ENCODE results near the gene EXOSC2.

The EXOSC2 gene

GRCh38 chr9:130693426-130694191 is at the start of gene EXOSC2:
TSS of gene EXOSC2 (plus strand) at chr9:130693780. CDS start at chr9:130693792, 12 bp downstream.
- peak; percentile 91 to 98 for DNase-seq (ENCODE audit: low read depth in 1 of 2, low spot score in 1 of 2)

GRCh38 chr9:130651221-130651620 is 42.4 kb upstream of the EXOSC2 start:
- no peak for DNase-seq (ENCODE audit: low read depth in 1 of 2, low spot score in 1 of 2)

DNA sequence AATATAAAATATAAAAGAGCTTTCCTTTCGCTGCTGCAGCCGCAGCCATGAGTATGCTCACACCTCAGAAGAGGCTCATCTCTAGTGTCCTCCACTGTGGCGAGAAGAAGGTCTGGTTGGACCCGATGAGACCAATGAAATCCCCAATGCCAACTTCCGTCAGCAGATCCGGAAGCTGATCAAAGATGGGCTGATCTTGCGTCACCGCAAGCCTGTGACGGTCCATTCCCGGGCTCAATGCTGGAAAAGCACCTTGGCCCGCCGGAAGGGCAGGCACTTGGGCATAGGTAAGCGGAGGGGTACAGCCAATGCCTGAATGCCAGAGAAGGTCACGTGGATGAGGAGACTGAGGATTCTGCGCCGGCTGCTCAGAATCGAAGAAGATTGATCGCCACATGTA is 41.8 kb upstream of the EXOSC2 start:
- no peak for DNase-seq (ENCODE audit: low read depth in 1 of 2, low spot score in 1 of 2)

DNA sequence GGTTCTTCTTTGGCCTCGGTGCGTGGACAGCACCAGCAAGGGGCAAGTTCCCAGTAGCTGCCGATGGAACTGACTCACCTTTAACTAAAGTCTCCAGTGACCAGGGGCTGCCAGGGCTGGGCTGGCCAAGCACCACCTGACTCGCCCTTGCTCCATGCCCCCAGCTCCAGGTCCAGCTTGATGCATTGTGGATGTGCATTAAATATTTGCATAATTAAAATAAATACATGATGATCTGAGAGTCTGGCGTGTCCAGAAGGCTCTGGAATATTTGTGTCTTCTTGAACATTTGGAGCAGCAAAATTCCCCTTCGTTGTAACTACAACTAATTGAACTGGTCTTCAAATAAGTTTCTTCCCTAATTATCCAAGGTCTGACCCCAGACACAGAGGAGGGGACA is 38.7 kb upstream of the EXOSC2 start:
- no peak for DNase-seq (ENCODE audit: low read depth in 1 of 2, low spot score in 1 of 2)

DNA sequence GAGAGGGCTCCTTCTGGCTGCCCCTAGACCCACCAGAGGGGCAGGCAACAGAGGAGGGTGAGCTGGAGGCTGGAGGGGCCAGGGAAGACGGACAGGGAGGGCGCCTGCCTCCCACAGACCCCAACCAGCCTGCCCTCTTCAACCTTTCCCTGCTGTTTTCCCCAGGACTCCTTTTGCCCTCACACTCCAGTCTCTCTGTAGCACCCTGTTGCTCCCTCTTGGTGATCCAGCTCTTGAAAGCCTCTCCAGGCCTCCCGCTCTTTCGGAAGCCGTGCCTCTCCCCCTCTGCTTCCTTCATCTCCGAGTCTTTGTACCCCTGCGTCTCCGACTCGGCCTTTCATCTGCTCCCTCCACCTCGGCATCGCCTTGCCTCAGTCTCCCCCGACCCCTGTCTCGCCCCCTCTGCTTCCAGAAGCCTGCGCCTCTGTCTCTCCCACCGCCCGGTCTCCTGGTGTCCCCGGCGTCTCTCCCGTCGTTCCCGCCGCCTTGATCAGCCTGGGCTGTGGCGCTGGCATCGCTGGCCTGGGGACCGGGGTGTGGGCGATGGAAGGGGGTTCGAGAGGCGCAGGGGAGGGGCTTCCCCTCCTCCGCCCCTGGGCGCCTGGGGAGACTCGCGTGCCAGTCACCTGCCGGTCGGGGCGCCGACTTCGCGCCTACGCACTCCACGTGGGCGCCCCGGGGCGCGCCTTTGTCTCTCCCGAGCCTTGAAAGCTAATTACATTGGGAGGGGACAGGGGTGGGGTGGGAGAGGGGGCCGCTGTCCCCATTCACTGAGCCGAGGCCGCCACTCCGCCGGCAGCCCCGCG is 34.5 kb upstream of the EXOSC2 start:
- no peak for DNase-seq (ENCODE audit: low read depth in 1 of 2, low spot score in 1 of 2)

DNA sequence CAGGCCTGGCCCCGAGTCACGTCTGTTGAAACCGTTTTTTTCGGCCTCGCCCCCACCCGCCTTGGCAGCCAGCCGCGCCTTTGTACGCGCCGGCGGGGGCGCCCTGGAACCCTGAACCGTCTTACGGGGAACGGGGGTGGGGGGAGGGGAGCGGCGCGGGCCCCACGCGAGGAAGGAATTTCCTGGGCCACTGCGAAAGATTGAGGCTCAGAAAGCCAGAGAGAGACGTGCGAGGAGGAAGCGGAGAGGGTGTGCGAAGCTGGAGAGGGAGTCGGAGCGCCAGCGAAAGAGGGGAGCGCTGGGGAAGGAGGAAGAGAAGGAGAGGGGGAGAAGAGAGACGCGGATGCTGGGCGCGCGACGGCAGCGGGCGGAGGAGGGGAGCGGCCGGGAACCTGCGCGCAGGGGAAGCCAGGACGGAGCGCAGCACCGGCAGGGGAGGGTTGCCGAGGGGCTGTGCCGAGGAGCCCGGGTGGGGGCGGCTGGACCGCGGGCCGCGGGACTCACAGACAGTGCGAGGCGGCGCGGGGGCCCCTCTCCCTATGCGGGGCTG is 33.8 kb upstream of the EXOSC2 start:
- no peak for DNase-seq (ENCODE audit: low read depth in 1 of 2, low spot score in 1 of 2)

- no peak for DNase-seq (ENCODE audit: low read depth in 1 of 2, low spot score in 1 of 2)
Measured at GRCh38 chr9:130660326-130660682, 33.3 kb upstream of the EXOSC2 start.

DNA sequence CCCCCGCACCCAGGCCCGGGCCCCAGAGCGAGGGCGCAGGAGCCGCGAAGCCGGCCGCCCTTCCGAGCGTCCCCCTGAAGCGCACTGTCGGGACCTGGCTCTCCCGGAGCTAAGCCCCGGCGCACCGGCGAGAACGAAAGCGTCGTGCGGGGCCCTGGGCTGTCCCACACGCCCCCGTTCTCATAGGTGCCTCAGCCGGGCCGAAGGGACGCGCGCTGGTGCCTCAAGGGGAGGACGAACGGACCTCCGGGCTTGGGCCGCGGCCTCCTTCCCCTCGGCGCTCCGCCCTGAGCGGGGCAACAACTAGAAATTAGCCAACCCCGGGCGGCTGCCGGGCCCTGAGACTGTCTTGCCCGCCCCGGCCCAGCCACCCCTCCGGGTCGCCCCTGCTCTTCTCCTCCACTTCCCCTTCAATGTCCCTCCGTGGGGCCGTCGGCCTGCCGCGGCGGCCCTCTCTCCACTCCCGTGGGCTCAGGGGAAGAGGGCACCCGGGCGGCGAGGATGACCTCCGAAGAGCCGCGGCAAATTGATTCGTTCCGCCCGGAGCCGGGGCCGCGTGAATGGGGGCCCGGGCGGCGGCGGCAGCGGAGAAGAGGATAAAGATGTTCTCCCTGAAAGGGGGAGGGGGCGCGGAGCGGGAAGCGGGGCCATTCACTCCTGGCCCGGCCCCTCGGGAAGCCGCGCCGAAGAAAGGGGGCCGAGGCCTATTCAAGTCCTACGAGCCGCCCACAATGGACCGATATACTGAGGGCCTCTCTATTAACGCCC is 32.7 kb upstream of the EXOSC2 start:
- no peak for DNase-seq (ENCODE audit: low read depth in 1 of 2, low spot score in 1 of 2)

DNA sequence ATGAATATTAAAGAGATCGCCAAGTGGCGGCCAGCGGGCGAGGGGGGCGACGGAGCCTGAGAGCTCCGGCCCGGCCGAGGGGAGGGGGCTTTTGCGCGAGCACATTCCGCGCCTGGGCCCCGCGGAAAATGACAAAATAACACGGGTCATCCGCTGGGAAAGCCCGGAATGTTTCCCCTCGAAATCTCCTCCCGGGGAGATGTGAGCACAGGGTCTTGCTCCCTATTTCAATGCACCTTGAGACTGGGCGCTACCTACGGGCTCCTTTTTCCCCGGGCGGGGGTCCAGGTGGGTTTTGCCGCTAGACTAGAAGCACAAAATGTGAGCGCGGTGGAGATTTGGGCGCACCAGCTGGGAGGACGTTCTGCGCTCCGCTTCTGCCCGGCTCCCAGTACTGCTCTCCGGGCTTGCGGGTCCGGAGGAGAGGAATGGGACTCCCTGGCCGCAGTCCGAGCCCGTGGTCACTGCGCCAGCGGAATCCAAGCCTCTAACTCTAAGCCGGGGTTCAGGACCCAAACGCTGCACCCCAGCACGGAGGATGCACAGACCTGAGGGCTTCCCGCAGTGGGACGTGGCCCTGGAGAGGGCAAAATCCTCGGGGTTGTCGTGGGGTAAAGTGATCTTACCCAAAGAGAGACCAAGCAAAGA is 32.0 kb upstream of the EXOSC2 start:
- DNase-seq (ENCODE audit: low read depth in 1 of 2, low spot score in 1 of 2) = no peak

DNA sequence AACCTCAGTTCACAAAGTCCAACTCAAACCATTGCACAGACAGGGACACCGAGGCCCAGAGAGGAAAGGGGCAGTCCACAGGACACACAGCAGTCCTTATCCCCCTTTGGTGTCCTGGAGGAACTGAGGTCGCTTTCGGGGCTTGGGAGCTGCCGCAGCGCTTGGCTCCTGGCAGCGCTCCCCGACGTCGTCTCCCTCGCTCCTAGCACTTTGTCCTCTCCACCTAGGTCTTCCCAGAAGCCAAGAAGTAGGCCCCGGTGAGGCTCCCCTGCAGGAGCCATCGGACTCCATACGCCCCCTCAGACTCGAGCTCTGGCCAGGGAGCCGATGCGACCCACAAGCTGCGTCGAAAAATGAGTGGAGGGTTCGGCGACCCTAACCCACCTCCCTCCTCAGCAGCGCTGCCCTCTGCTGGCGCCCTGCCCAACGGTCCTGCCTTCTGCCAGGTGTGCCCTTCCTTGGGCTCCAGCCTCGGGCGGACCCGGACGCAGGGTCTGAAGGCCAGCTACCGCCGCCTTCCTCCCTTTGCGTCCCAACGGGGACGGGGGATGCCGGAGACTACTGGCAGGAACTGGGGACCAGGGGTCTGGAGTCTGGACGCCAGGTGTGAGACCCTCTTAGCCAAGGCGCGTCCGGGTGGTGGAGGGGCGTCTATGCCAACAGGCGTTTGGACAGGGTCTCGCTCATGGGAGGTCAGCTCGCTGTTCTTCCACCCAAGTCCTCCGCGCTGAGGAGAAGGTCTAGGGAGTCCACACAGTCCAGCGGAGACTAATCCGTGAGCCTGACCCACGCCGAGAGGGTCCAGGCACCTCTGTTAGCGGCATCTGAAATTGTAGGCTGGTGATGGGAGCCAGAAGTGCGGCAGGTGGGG is 31.2 kb upstream of the EXOSC2 start:
- DNase-seq (ENCODE audit: low read depth in 1 of 2, low spot score in 1 of 2) = no peak

DNA sequence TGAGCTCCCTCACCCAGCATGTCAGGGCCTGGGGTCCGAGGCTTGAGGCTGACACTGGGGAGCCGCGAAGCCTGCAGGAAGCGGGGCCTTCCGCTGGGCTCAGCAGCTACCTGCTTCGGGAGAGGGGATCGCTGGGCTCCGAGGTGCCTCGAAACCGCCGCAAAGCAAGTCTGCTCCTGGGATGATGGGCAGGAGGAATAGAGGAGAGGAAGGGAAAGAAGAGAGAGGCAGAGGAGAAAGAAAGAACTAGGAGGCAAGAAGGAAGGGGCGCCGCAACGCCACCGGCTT is 30.7 kb upstream of the EXOSC2 start:
- no peak for DNase-seq (ENCODE audit: low read depth in 1 of 2, low spot score in 1 of 2)

GRCh38 chr9:130663258-130663976 is 30.2 kb upstream of the EXOSC2 start:
- no peak for DNase-seq (ENCODE audit: low read depth in 1 of 2, low spot score in 1 of 2)

- no peak for DNase-seq (ENCODE audit: low read depth in 1 of 2, low spot score in 1 of 2)
Measured at GRCh38 chr9:130663977-130664250, 29.7 kb upstream of the EXOSC2 start.

DNA sequence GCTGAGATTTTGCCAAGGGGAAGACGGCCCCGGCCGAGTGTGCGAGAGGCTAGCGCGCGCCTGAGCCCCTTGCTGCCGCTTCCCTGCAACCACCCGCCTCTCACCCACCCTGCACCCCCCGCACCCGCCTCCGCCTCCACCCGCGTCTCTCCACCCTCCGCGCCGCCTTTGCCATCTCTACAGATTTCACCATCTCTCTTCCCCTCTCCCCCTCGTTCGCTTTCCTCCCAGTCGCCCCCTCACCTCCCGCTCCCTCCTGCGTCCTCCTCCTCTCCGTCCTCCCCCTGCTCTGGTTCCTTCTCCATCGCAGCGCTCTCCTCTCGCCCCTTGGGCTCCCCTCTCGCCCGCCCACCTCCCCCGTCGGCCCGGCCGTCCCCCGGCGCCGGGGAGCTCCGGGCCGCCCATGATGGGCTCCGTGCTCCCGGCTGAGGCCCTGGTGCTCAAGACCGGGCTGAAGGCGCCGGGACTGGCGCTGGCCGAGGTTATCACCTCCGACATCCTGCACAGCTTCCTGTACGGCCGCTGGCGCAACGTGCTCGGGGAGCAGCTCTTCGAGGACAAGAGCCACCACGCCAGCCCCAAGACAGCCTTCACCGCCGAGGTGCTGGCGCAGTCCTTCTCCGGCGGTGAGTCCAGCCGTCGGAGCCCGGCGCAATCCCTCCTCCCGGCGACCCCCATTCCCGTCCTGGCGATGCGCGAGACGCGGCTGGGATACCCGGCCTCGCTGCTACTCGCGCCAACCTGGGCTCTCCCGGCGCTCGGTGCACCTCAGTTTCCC is 29.1 kb upstream of the EXOSC2 start, which contains the start of gene PRDM12:
Gene PRDM12 (plus strand): TSS at position 344 of the 778 bp plus-strand sequence. CDS start 60 bp downstream, at position 404.
- no peak for DNase-seq (ENCODE audit: low read depth in 1 of 2, low spot score in 1 of 2)

GRCh38 chr9:130665029-130665430 is 28.6 kb upstream of the EXOSC2 start:
- DNase-seq (ENCODE audit: low read depth in 1 of 2, low spot score in 1 of 2) = no peak

- DNase-seq (ENCODE audit: low read depth in 1 of 2, low spot score in 1 of 2) = no peak
Measured at GRCh38 chr9:130665431-130666392, 27.9 kb upstream of the EXOSC2 start.

- no peak for DNase-seq (ENCODE audit: low read depth in 1 of 2, low spot score in 1 of 2)
Measured at GRCh38 chr9:130666393-130667119, 27.0 kb upstream of the EXOSC2 start.
